Measurements from ENCODE around the gene GLB1L2.

The GLB1L2 gene

GRCh38 chr11:134346976-134347350 lies 15.2 kb downstream of the GLB1L2 start:
- DNase-seq (ENCODE audit: low read depth in 2 of 2, low spot score in 1 of 2), result no peak

GRCh38 chr11:134347441-134347840 lies 15.7 kb downstream of the GLB1L2 start:
- no peak for DNase-seq (ENCODE audit: low read depth in 2 of 2, low spot score in 1 of 2)

- no peak for DNase-seq (ENCODE audit: low read depth in 2 of 2, low spot score in 1 of 2)
Measured at GRCh38 chr11:134349109-134349801, 17.5 kb downstream of the GLB1L2 start.

GRCh38 chr11:134349802-134350355 lies 18.1 kb downstream of the GLB1L2 start:
- DNase-seq (ENCODE audit: low read depth in 2 of 2, low spot score in 1 of 2), result no peak

GRCh38 chr11:134350381-134350780 lies 18.6 kb downstream of the GLB1L2 start:
- DNase-seq (ENCODE audit: low read depth in 2 of 2, low spot score in 1 of 2), result no peak

- no peak for DNase-seq (ENCODE audit: low read depth in 2 of 2, low spot score in 1 of 2)
Measured at GRCh38 chr11:134352111-134352510, 20.3 kb downstream of the GLB1L2 start.

GRCh38 chr11:134355136-134355535 lies 23.3 kb downstream of the GLB1L2 start:
- no peak for DNase-seq (ENCODE audit: low read depth in 2 of 2, low spot score in 1 of 2)

GRCh38 chr11:134355656-134356055 lies 23.9 kb downstream of the GLB1L2 start:
- no peak for DNase-seq (ENCODE audit: low read depth in 2 of 2, low spot score in 1 of 2)

GRCh38 chr11:134356656-134357544 lies 25.1 kb downstream of the GLB1L2 start:
- no peak for DNase-seq (ENCODE audit: low read depth in 2 of 2, low spot score in 1 of 2)

- no peak for DNase-seq (ENCODE audit: low read depth in 2 of 2, low spot score in 1 of 2)
Measured at GRCh38 chr11:134357545-134357839, 25.7 kb downstream of the GLB1L2 start.

DNA sequence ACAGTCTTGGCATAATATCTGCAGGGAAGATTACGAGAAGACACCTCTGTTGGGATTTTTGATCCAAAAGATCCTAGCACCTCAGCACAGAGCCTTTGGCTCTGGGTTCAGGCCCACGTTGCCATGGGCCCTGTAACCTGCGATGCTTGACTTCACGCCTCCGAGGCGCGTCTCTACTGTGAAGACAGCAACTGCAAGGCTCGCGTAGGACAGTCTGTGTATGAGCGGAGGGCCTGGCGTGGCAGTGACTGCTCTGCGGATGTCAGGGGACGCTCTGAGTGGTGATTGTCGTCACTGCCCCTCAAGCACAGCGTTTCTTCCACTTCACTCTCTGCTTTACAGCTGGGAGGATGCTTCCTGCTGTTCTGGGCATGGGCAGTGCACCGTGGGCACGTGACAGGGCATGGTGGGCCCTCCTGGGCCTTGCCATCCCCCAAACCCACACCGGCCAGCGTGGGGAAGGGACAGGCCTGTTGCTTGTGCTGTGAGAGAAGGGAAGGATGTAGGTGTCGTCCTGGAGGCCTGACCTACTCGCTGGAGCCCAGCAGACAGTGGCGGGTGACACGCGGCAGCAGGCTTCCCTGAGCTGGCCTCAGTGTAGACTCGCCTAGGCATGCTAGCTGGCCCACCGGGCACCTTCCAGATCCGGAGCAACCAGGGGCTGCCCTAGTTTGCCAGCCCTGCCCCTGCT lies 26.5 kb downstream of the GLB1L2 start:
- no peak for DNase-seq (ENCODE audit: low read depth in 2 of 2, low spot score in 1 of 2)

DNA sequence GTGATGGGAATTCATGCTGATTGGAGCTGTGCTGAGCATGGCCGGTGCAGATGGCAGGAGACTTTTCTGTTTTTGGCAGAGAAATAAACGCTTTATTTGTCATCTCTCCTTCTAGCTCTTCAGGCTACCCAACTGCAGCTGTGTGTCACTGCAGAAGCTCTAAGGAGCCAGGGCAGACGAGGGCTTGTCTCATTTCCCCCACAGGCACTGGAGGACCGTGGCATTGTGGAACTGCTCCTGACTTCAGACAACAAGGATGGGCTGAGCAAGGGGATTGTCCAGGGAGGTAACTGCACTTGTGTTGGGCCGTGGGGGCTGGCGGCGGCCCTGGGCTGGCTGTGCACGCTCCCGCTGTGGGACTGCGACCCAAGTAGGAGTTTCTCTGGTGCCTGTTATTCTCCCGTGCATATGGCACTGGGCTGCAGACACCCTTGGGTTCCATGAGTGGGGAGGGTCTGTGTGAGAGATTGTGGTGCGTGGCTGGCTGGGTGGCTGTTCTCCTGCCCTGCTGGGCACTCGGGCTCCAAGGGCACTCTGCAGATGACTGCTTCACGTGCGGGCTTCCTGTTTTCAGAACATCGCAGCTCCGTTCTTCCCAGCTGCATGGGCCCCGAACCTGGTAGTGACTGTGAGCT lies 27.2 kb downstream of the GLB1L2 start:
- no peak for DNase-seq (ENCODE audit: low read depth in 2 of 2, low spot score in 1 of 2)

- no peak for DNase-seq (ENCODE audit: low read depth in 2 of 2, low spot score in 1 of 2)
Measured at GRCh38 chr11:134359646-134360045, 27.9 kb downstream of the GLB1L2 start.

- peak; percentile 24 to 32 for DNase-seq (ENCODE audit: low read depth in 2 of 2, low spot score in 1 of 2)
Measured at GRCh38 chr11:134360050-134360835, 28.5 kb downstream of the GLB1L2 start.

DNA sequence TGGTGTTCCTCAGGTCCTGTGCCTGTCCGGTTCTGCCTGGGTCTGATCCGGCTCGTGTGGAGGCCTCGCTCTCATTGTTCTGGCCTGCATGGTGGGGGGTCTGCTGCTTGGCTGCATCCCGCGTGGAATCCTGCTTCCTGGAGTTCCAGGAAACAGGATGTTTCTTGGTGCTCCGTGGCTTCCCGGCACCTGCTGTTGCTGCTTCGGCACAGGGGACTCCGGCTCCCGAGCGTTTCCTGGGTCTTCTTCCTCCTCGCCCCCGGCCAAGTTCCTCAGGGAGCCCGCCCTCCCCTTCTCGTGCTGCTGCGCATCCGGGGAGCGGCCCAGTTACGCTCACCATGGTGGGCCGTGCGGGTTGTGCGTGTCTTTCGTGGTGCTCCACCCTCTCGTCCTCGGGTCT lies 29.9 kb downstream of the GLB1L2 start:
- no peak for DNase-seq (ENCODE audit: low read depth in 2 of 2, low spot score in 1 of 2)

DNA sequence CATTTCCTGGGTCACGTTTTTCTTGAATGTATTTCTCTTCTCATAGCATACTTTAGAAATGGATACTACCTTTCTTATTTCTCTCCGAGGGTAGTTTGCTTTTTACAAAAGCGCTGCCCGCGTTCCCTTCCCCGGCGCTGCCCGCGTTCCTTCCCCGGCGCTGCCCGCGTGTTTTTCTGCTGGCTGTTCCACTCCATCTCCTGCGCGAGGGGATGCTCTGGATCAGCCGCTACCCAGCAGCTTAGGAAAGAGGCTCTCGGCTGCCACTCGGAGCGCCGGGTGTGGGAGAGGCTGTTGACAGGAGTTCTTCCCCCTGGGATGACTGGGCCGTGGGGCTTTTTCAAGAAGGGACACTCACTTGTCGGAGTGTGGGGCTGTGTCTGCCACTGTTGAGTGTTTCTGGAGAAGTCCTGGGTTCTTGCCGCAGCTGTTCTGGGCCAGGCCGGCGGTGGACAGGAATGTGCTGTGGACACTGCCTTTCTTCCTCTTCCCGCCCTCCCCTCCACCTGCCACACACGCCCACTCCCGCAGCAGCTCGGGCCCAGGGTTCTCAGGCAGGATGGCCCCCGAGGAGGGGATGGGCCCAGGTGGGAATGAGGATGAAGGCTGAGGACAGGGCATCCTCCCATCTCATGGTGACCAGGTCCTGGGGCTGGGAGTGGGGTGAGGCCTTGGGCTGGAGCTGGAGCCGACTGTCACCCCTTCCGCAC lies 30.6 kb downstream of the GLB1L2 start:
- DNase-seq (ENCODE audit: low read depth in 2 of 2, low spot score in 1 of 2), result no peak

GRCh38 chr11:134363161-134363560 lies 31.4 kb downstream of the GLB1L2 start:
- DNase-seq (ENCODE audit: low read depth in 2 of 2, low spot score in 1 of 2), result no peak

DNA sequence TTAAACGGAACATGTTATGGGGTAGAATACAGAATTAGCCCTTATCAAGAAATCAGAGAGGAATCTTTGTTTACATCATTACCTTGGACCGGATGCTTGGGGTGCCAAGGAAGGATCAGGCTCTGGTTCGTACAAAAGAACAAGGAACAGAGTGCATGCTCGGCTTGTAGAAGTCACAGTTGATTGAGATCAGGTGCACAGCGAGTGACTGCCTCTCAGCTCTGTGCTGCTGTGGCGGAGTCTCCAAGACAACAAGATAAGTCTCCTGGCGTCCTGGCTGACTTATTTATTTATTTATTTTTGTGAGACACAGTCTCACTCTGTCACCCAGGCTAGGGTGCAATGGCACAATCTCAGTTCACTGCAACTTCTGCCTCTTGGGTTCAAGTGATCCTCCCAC lies 31.8 kb downstream of the GLB1L2 start:
- no peak for DNase-seq (ENCODE audit: low read depth in 2 of 2, low spot score in 1 of 2)

DNA sequence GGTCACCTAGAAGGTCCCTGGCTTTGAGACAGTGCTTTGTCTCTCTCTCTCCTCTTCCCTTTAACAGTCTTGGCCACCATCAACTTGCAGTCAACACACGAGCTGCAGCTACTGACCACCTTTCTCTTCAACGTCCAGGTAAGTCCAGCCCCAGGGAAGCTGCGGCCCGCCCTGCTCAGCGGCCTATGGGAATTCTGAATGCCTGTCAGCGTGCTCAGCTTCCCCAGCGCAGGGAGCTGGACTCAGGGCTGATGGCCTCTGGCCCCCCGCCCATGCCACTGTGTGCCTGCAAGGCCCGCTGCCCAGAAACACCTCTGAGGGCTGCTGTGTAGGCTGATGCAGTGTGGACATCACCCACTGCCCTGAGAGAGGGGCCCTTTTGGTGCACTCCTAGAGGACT lies 32.5 kb downstream of the GLB1L2 start:
- no peak for DNase-seq (ENCODE audit: low read depth in 2 of 2, low spot score in 1 of 2)

Data from stimulated activated CD8-positive, alpha-beta memory T cell treated with anti-CD3 and anti-CD28 coated beads, Interleukin-4, amount 100 ng/mL, for 1 hour (primary cell).